ENCODE measurements around the gene ANGPTL7.

GRCh38 chr1:11197359-11197758 lies 8.2 kb downstream of the ANGPTL7 start:
- no peak for TF ChIP-seq EZH2 (IDR thresholded peaks at IDR 0.05)
- TF ChIP-seq POLR2AphosphoS5 (IDR thresholded peaks at IDR 0.05; ENCODE audit: borderline replicate concordance, low read depth, low read length), result no peak
